Caco-2 (cell line): ENCODE measurements around the gene NUDCD3. TPM values are rescaled to one million over a fixed set of nuclear protein-coding genes. Genes with fewer than 3 reads are reported as not detected.
"Not testable (repeated sequence)": the region's sequence is repeated elsewhere in the genome, so short reads cannot be mapped to it uniquely, and the experiment has no call there.

Experiments
- BruUV-seq: library from RNA; stranded (reverse); fragments of 400-500 nt; replicated peaks from 2 replicates; lab custom pipeline; 2021; lab: Mats Ljungman, UMichigan
- CTCF ChIA-PET: fragments of 300-600 bp; sonication (Branson Sonifier 250); formaldehyde crosslinking; loops from one replicate; lab custom pipeline; 2022; ENCODE audit warnings: antibody characterized with exemption; lab: Charles Lee
- POLR2A ChIA-PET: fragments of 300-600 bp; sonication (Branson Sonifier 250); formaldehyde crosslinking; loops from one replicate; lab custom pipeline; 2022; ENCODE audit warnings: antibody characterized with exemption; lab: Charles Lee
- DNase-seq, 2 experiments: peaks; one replicate each; pipeline versions ENCODE4 v3.0.0 to v3.0.0-alpha.2; 2020 to 2022
- H3K27me3 ChIP-seq: replicated peaks from 2 replicates; pipeline ENCODE4 v1.6.0; 2011; ENCODE audit warnings: low read length; ENCODE audit not compliant: control insufficient read depth, insufficient read depth
- H3K36me3 ChIP-seq: 2 replicates; pipeline ENCODE4 v1.5.1; 2011; ENCODE audit warnings: low read length; ENCODE audit not compliant: control insufficient read depth, insufficient read depth
- H3K4me1 ChIP-seq: fragments of 250-450 bp; sonication (Bioruptor Pico); 2 replicates; pipeline ENCODE4 v1.5.1; 2020; ENCODE audit warnings: mild to moderate bottlenecking
- H3K4me3 ChIP-seq: 2 replicates; pipeline ENCODE4 v1.5.1; 2011; ENCODE audit warnings: low read depth, mild to moderate bottlenecking, control low read depth, low read length
- H3K9me3 ChIP-seq: fragments of 250-450 bp; sonication (Bioruptor Pico); 2 replicates; pipeline ENCODE4 v1.5.1; 2020; ENCODE audit warnings: mild to moderate bottlenecking, moderate library complexity
- H3K27ac Mint-ChIP-seq: one replicate; pipeline ENCODE4 v1.8.0; 2022; ENCODE audit warnings: mixed read lengths; ENCODE audit not compliant: unreplicated experiment
- H3K27me3 Mint-ChIP-seq: one replicate; pipeline ENCODE4 v1.8.0; 2022; ENCODE audit warnings: mixed read lengths; ENCODE audit not compliant: insufficient read depth, unreplicated experiment
- H3K36me3 Mint-ChIP-seq: one replicate; pipeline ENCODE4 v1.8.0; 2022; ENCODE audit warnings: mild to moderate bottlenecking, mixed read lengths; ENCODE audit not compliant: insufficient read depth, unreplicated experiment
- H3K4me1 Mint-ChIP-seq: one replicate; pipeline ENCODE4 v1.8.0; 2022; ENCODE audit warnings: low read depth, mixed read lengths; ENCODE audit not compliant: unreplicated experiment
- H3K4me3 Mint-ChIP-seq: one replicate; pipeline ENCODE4 v1.8.0; 2022; ENCODE audit warnings: mild to moderate bottlenecking, moderate library complexity, mixed read lengths; ENCODE audit not compliant: unreplicated experiment
- H3K9me3 Mint-ChIP-seq: one replicate; pipeline ENCODE4 v1.8.0; 2022; ENCODE audit warnings: mixed read lengths; ENCODE audit not compliant: unreplicated experiment
- intact Hi-C: fragments of 100-400 bp; cut with micrococcal nuclease; formaldehyde crosslinking; loops from one replicate; pipeline ENCODE4 v1.10.0; 2022; ENCODE audit not compliant: unreplicated experiment
- total RNA-seq: library from RNA; stranded (reverse); gene quantifications from 2 replicates; pipeline ENCODE4 v1.2.3, GENCODE V29; 2022
- TF ChIP-seq, protein P1 (sequence below), 2 experiments: fragments of 200-600 bp in 1 of 2; IDR thresholded peaks; 1 replicate in 1 of 2; 2 replicates in 1 of 2; pipeline versions ENCODE4 v1.5.1 to v1.8.0; 2011 to 2022; ENCODE audit warnings: antibody characterized with exemption in 1 of 2, control low read depth in 1 of 2, inconsistent platforms in 1 of 2, low read depth in 1 of 2, low read length in 1 of 2, mild to moderate bottlenecking in 1 of 2, moderate library complexity in 1 of 2; ENCODE audit not compliant: insufficient read depth in 1 of 2, severe bottlenecking in 1 of 2, unreplicated experiment in 1 of 2

Gene NUDCD3
- total RNA-seq, 1 experiment from 2014 or later = 116 TPM

DNA sequence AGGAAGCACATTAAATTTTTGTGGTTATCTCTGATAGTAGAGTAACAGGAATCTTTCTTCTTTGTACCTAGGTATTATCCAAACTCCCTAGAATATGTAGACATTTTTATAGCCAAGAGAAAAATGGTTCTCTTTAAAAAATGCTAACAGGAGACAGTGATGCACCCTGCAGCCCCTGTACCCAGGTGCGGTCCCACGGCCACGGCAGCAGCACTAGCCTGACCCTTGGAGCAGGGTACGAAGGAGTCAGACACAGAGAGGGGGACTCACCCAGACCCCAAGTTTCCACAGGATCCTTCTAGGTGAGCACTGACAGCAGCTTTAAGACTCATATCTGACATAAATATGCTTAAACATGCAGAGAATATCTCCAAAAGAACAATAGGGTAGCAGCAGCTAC lies 60.4 kb downstream of the NUDCD3 start:
- Histone ChIP-seq H3K9me3 (no peaks in the 10 kb centered on the region), H3K4me1 (no peaks in the 10 kb centered on the region), H3K27me3 (no peaks in the 10 kb centered on the region), H3K4me3 (no peak overlapping the region), H3K36me3 (no peaks in the 10 kb centered on the region)
- peaks cover 22% of the 10 kb centered on the region for H3K36me3 Mint-ChIP-seq
- no peaks in the 10 kb centered on the region for H3K4me1 Mint-ChIP-seq
- no peak overlapping the region for H3K27ac Mint-ChIP-seq
- H3K27me3 Mint-ChIP-seq = no peaks in the 10 kb centered on the region
- BruUV-seq = no TSS peak
- no peak overlapping the region for H3K4me3 Mint-ChIP-seq
- ChIA-PET POLR2A (no interaction called here), CTCF (interaction anchor here (0.7 kb wide), 1 partner anchor 708 kb away, joined by 3 read pairs; no protein-coding TSS in a partner anchor)
- intact Hi-C loops = loop anchor here (2.0 kb wide), 1 partner anchor 47 kb away; no protein-coding TSS in a partner anchor
- H3K9me3 Mint-ChIP-seq = no peaks in the 10 kb centered on the region
- TF ChIP-seq, protein P1, sequence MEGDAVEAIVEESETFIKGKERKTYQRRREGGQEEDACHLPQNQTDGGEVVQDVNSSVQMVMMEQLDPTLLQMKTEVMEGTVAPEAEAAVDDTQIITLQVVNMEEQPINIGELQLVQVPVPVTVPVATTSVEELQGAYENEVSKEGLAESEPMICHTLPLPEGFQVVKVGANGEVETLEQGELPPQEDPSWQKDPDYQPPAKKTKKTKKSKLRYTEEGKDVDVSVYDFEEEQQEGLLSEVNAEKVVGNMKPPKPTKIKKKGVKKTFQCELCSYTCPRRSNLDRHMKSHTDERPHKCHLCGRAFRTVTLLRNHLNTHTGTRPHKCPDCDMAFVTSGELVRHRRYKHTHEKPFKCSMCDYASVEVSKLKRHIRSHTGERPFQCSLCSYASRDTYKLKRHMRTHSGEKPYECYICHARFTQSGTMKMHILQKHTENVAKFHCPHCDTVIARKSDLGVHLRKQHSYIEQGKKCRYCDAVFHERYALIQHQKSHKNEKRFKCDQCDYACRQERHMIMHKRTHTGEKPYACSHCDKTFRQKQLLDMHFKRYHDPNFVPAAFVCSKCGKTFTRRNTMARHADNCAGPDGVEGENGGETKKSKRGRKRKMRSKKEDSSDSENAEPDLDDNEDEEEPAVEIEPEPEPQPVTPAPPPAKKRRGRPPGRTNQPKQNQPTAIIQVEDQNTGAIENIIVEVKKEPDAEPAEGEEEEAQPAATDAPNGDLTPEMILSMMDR (IDR thresholded peaks at IDR 0.05; ENCODE audit: insufficient read depth in 1 of 2, low read depth in 1 of 2, low read length in 1 of 2, severe bottlenecking in 1 of 2, unreplicated experiment in 1 of 2) = no peak
- no peak for DNase-seq

DNA sequence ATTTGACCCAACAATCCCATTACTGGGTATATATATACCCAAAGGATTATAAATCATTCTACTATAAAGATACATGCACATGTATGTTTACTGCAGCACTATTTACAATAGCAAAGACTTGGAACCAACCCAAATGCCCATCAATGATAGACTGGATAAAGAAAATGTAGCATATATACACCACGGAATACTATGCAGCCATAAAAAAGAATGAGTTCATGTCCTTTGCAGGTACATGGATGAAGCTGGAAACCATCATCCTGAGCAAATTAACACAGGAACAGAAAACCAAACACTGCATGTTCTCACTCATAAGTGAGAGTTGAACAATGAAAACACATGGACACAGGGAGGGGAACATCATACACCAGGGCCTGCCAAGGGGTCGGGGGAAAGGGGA lies 65.7 kb downstream of the NUDCD3 start:
- H3K27ac Mint-ChIP-seq, BruUV-seq, H3K4me3 ChIP-seq, H3K9me3 Mint-ChIP-seq, DNase-seq, intact Hi-C loops, POLR2A ChIA-PET, H3K27me3 Mint-ChIP-seq, H3K27me3 ChIP-seq, H3K4me1 ChIP-seq, H3K4me3 Mint-ChIP-seq, CTCF ChIA-PET, H3K36me3 ChIP-seq, H3K9me3 ChIP-seq: not testable (repeated sequence)
- H3K4me1 Mint-ChIP-seq = peaks cover 23% of the 10 kb centered on the region
- H3K36me3 Mint-ChIP-seq = peaks cover 36% of the 10 kb centered on the region

DNA sequence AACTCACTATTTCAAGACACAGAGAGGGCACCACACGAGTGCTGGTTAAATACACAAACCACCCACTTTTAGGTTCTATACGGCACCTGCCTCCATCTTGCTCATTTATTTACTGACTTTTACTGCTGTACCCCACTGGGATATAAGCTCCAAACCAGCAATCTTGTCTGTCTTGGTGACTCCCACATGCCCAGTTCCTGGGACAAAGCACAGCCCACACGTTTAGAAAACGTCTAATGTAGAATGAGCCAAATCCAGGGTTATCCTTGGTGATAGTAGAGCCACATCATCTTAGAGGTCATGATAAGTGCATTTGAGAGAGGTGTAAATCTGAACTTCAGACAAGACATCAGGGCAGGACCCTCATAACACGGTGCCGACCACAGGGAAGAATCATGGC lies 73.5 kb downstream of the NUDCD3 start:
- BruUV-seq = no TSS peak
- H3K4me3 Mint-ChIP-seq = no peak overlapping the region
- no peaks in the 10 kb centered on the region for H3K27me3 Mint-ChIP-seq
- CTCF ChIA-PET = no interaction called here
- Histone ChIP-seq H3K9me3 (no peaks in the 10 kb centered on the region), H3K4me1 (no peaks in the 10 kb centered on the region), H3K4me3 (no peak overlapping the region), H3K36me3 (no peaks in the 10 kb centered on the region), H3K27me3 (no peaks in the 10 kb centered on the region)
- TF ChIP-seq, protein P1 (IDR thresholded peaks at IDR 0.05; ENCODE audit: insufficient read depth in 1 of 2, low read depth in 1 of 2, low read length in 1 of 2, severe bottlenecking in 1 of 2, unreplicated experiment in 1 of 2) = no peak
- no peak for DNase-seq
- H3K4me1 Mint-ChIP-seq = peaks cover 16% of the 10 kb centered on the region
- POLR2A ChIA-PET = no interaction called here
- intact Hi-C loops = no loop called here
- H3K36me3 Mint-ChIP-seq = peaks cover 28% of the 10 kb centered on the region
- no peak overlapping the region for H3K27ac Mint-ChIP-seq
- peaks cover 2% of the 10 kb centered on the region for H3K9me3 Mint-ChIP-seq

DNA sequence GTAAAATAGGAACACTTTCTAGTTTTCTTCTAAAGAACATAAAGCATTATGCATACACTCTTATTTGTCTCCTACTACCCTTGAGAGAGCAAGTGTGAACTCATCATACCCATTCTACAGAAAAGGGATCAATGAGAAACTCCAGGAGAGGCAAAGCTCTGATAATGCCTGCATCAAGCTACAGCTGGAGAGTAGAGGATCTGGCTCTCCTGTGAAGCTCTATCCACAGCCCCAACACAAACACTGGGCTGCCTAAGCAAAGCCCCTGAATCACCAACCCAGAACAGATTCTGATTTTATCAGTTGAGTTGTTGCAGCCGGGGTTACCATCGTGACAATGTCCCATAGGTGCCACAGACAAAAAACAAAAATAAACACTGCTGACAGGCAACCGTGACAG lies 74.9 kb downstream of the NUDCD3 start:
- H3K4me1 Mint-ChIP-seq = peaks cover 8% of the 10 kb centered on the region
- TF ChIP-seq, protein P1 (IDR thresholded peaks at IDR 0.05; ENCODE audit: insufficient read depth in 1 of 2, low read depth in 1 of 2, low read length in 1 of 2, severe bottlenecking in 1 of 2, unreplicated experiment in 1 of 2) = no peak
- no TSS peak for BruUV-seq
- no peak for DNase-seq
- no peaks in the 10 kb centered on the region for H3K27me3 Mint-ChIP-seq
- H3K4me3 Mint-ChIP-seq = no peak overlapping the region
- H3K4me1 ChIP-seq = no peaks in the 10 kb centered on the region
- peaks cover 31% of the 10 kb centered on the region for H3K36me3 Mint-ChIP-seq
- H3K27me3 ChIP-seq = no peaks in the 10 kb centered on the region
- no peak overlapping the region for H3K4me3 ChIP-seq
- intact Hi-C loops = no loop called here
- no peaks in the 10 kb centered on the region for H3K36me3 ChIP-seq
- H3K9me3 ChIP-seq = peaks cover 4% of the 10 kb centered on the region; the same call in 1 of the 2 replicates
- H3K9me3 Mint-ChIP-seq = peaks cover 9% of the 10 kb centered on the region
- ChIA-PET CTCF (no interaction called here), POLR2A (no interaction called here)
- no peak overlapping the region for H3K27ac Mint-ChIP-seq
